ENCODE measurements around the gene TRIB2. TPM values are rescaled to one million over a fixed set of nuclear protein-coding genes. Genes with fewer than 3 reads are reported as not detected.

Gene TRIB2
- total and polyA plus RNA-seq, 2 of the 4 experiments (the other 2 are of a cell fraction) = 12.0 to 12.7 TPM

- Histone ChIP-seq H3K4ac (ENCODE audit: low read depth, low read length) (peak overlapping the region; percentile 72), H4K20me1 (ENCODE audit: insufficient read depth, low read length) (no peaks in the 10 kb centered on the region), H2BK15ac (ENCODE audit: low read depth, low read length) (peak overlapping the region; percentile 47; the same call in 2 of the 3 replicates), H2AFZ (replicated peaks; ENCODE audit: low read length, poor library complexity) (peak overlapping the region; percentile 53), H2BK20ac (ENCODE audit: low read depth, low read length) (peak overlapping the region; percentile 71), H2AK9ac (replicated peaks; ENCODE audit: low read depth, low read length, poor library complexity) (no peak overlapping the region), H3K79me1 (ENCODE audit: low read depth in 1 of 2, low read length in 2 of 2) (peaks cover 0 to 26% of the 10 kb centered on the region in 2 experiments; a peak in 2 of 4 replicates), H3K18ac (ENCODE audit: low read depth, low read length) (peak overlapping the region; percentile 27; the same call in 1 of the 2 replicates), H4K5ac (ENCODE audit: low read depth, low read length) (peak overlapping the region; percentile 53), H3K4me3 (ENCODE audit: insufficient read depth, low read depth, low read length) (no peak overlapping the region), H3K9me3 (ENCODE audit: control insufficient read depth, insufficient read depth, low read length) (no peaks in the 10 kb centered on the region), H3K4me1 (ENCODE audit: control insufficient read depth, insufficient read depth, low read length) (peaks cover 12% of the 10 kb centered on the region), H3K23ac (ENCODE audit: low read depth, low read length) (0 out of 2 replicates have a peak overlapping the region, but pooled peaks have one; percentile 50), H2BK120ac (ENCODE audit: low read depth, low read length) (peak overlapping the region; percentile 77), H3K27me3 (ENCODE audit: control insufficient read depth, insufficient read depth, low read length) (no peaks in the 10 kb centered on the region), H3K4me2 (ENCODE audit: low read depth, low read length) (no peak overlapping the region), H3K36me3 (ENCODE audit: control insufficient read depth, insufficient read depth, low read length) (no peaks in the 10 kb centered on the region), H3K27ac (ENCODE audit: insufficient read depth, low read length) (no peak overlapping the region), H2BK5ac (ENCODE audit: low read depth, low read length, poor library complexity, severe bottlenecking) (peak overlapping the region; percentile 46), H3K56ac (ENCODE audit: extremely low read depth, insufficient read depth, low read length) (no peak overlapping the region), H4K91ac (ENCODE audit: insufficient read depth, low read depth, low read length) (peak overlapping the region; percentile 68), H3K9ac (ENCODE audit: low read depth, low read length) (no peak overlapping the region), H3K9me1 (ENCODE audit: insufficient read depth, low read length) (peaks cover 5% of the 10 kb centered on the region; the same call in 1 of the 2 replicates), H4K8ac (ENCODE audit: low read depth in 2 of 2, low read length in 2 of 2) (peak overlapping the region in 1 of 2 experiments; percentile 31; a peak in 1 of 4 replicates), H3K14ac (replicated peaks; ENCODE audit: low read depth, low read length) (peak overlapping the region; percentile 44), H2AK5ac (ENCODE audit: low read depth, low read length) (peak overlapping the region; percentile 76)
- no TSS peak for BruUV-seq (replicated peaks)
- dilution Hi-C loops (cut with HindIII; ENCODE audit: low sequenced_read_pairs, unreplicated experiment) = no loop called here
- DNase-seq (peak; percentile 35), ATAC-seq (ENCODE audit: low read depth) (no peak)
- 80% methylated on average over 5 of the region's 10 CpGs; no CpG with 5 or more reads in 1 of the 2 experiments for WGBS, 2 experiments (ENCODE audit: extremely low coverage in 2 of 2, insufficient read length in 1 of 2)
- TF ChIP-seq CEBPB (IDR thresholded peaks at IDR 0.05; ENCODE audit: low read depth, low read length) = peak; percentile 51
- TF ChIP-seq FOS (IDR thresholded peaks at IDR 0.05; ENCODE audit: low read depth, low read length) = peak; percentile 13; the same call in 1 of the 2 replicates
- no peak for TF ChIP-seq CHD1 (IDR thresholded peaks at IDR 0.05; ENCODE audit: low read depth, low read length)
- ChIA-PET CTCF (interaction anchor here (0.7 to 1.6 kb wide), 3 partner anchors 10 to 396 kb away, joined by 3 read pairs; no protein-coding TSS in a partner anchor), POLR2A (ENCODE audit: unreplicated experiment) (no interaction called here)
- intact Hi-C loops (cut with micrococcal nuclease) = loop anchor here (5.0 kb wide), 4 partner anchors 157 to 707 kb away; no protein-coding TSS in a partner anchor
- in situ Hi-C loops (cut with MboI; ENCODE audit: low sequenced_read_pairs) = loop anchor here (5.0 to 10.0 kb wide), 6 partner anchors 293 to 882 kb away; no protein-coding TSS in a partner anchor
Observed at GRCh38 chr2:12714391-12715221, 2.1 kb upstream of the TRIB2 start.
